Caco-2 (cell line): ENCODE results near the gene ZNF622. TPM values are rescaled to one million over a fixed set of nuclear protein-coding genes. Genes with fewer than 3 reads are reported as not detected.

Source experiments
- BruUV-seq: library from RNA; stranded (reverse); fragments of 400-500 nt; replicated peaks from 2 replicates; lab custom pipeline; 2021; lab: Mats Ljungman, UMichigan
- CTCF ChIA-PET: fragments of 300-600 bp; sonication (Branson Sonifier 250); formaldehyde crosslinking; loops from one replicate; lab custom pipeline; 2022; ENCODE audit warnings: antibody characterized with exemption; lab: Charles Lee
- POLR2A ChIA-PET: fragments of 300-600 bp; sonication (Branson Sonifier 250); formaldehyde crosslinking; loops from one replicate; lab custom pipeline; 2022; ENCODE audit warnings: antibody characterized with exemption; lab: Charles Lee
- DNase-seq, 2 experiments: peaks; one replicate each; pipeline versions ENCODE4 v3.0.0 to v3.0.0-alpha.2; 2020 to 2022
- H3K27me3 ChIP-seq: replicated peaks from 2 replicates; pipeline ENCODE4 v1.6.0; 2011; ENCODE audit warnings: low read length; ENCODE audit not compliant: control insufficient read depth, insufficient read depth
- H3K36me3 ChIP-seq: 2 replicates; pipeline ENCODE4 v1.5.1; 2011; ENCODE audit warnings: low read length; ENCODE audit not compliant: control insufficient read depth, insufficient read depth
- H3K4me1 ChIP-seq: fragments of 250-450 bp; sonication (Bioruptor Pico); 2 replicates; pipeline ENCODE4 v1.5.1; 2020; ENCODE audit warnings: mild to moderate bottlenecking
- H3K4me3 ChIP-seq: 2 replicates; pipeline ENCODE4 v1.5.1; 2011; ENCODE audit warnings: low read depth, mild to moderate bottlenecking, control low read depth, low read length
- H3K9me3 ChIP-seq: fragments of 250-450 bp; sonication (Bioruptor Pico); 2 replicates; pipeline ENCODE4 v1.5.1; 2020; ENCODE audit warnings: mild to moderate bottlenecking, moderate library complexity
- H3K27ac Mint-ChIP-seq: one replicate; pipeline ENCODE4 v1.8.0; 2022; ENCODE audit warnings: mixed read lengths; ENCODE audit not compliant: unreplicated experiment
- H3K27me3 Mint-ChIP-seq: one replicate; pipeline ENCODE4 v1.8.0; 2022; ENCODE audit warnings: mixed read lengths; ENCODE audit not compliant: insufficient read depth, unreplicated experiment
- H3K36me3 Mint-ChIP-seq: one replicate; pipeline ENCODE4 v1.8.0; 2022; ENCODE audit warnings: mild to moderate bottlenecking, mixed read lengths; ENCODE audit not compliant: insufficient read depth, unreplicated experiment
- H3K4me1 Mint-ChIP-seq: one replicate; pipeline ENCODE4 v1.8.0; 2022; ENCODE audit warnings: low read depth, mixed read lengths; ENCODE audit not compliant: unreplicated experiment
- H3K4me3 Mint-ChIP-seq: one replicate; pipeline ENCODE4 v1.8.0; 2022; ENCODE audit warnings: mild to moderate bottlenecking, moderate library complexity, mixed read lengths; ENCODE audit not compliant: unreplicated experiment
- H3K9me3 Mint-ChIP-seq: one replicate; pipeline ENCODE4 v1.8.0; 2022; ENCODE audit warnings: mixed read lengths; ENCODE audit not compliant: unreplicated experiment
- CTCF ChIP-seq, 2 experiments: fragments of 200-600 bp in 1 of 2; IDR thresholded peaks; 1 replicate in 1 of 2; 2 replicates in 1 of 2; pipeline versions ENCODE4 v1.5.1 to v1.8.0; 2011 to 2022; ENCODE audit warnings: antibody characterized with exemption in 1 of 2, control low read depth in 1 of 2, inconsistent platforms in 1 of 2, low read depth in 1 of 2, low read length in 1 of 2, mild to moderate bottlenecking in 1 of 2, moderate library complexity in 1 of 2; ENCODE audit not compliant: insufficient read depth in 1 of 2, severe bottlenecking in 1 of 2, unreplicated experiment in 1 of 2
- intact Hi-C: fragments of 100-400 bp; cut with micrococcal nuclease; formaldehyde crosslinking; loops from one replicate; pipeline ENCODE4 v1.10.0; 2022; ENCODE audit not compliant: unreplicated experiment
- total RNA-seq: library from RNA; stranded (reverse); gene quantifications from 2 replicates; pipeline ENCODE4 v1.2.3, GENCODE V29; 2022

Gene ZNF622
- total RNA-seq, 1 experiment from 2014 or later, result 46.0 TPM

DNA sequence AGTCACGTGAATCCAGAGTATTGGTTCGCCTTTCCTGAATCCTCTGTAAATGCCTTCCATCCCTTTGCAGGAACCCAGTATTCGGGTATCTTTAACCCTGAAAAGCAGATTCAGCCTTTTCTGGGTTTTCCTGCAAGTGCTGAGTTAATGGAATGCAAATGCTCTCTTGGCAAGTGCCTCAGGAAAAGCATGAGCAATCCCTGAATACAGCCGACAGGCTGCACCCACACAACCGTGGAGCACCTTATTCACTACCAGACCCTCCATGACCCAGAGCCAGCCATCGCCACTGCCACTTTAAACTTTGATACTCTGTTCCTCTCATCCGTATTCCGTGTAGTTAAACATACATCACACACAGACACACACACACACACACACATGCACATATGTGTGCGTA lies 54.4 kb downstream of the ZNF622 start:
- H3K27ac Mint-ChIP-seq, result no peak overlapping the region
- H3K27me3 ChIP-seq, result no peaks in the 10 kb centered on the region
- intact Hi-C loops, result no loop called here
- H3K4me3 ChIP-seq, result no peak overlapping the region
- peaks cover 2% of the 10 kb centered on the region for H3K27me3 Mint-ChIP-seq
- no peaks in the 10 kb centered on the region for H3K36me3 ChIP-seq
- no peak for DNase-seq
- no peaks in the 10 kb centered on the region for H3K4me1 ChIP-seq
- H3K4me3 Mint-ChIP-seq, result no peak overlapping the region
- TF ChIP-seq CTCF (IDR thresholded peaks at IDR 0.05; ENCODE audit: insufficient read depth in 1 of 2, low read depth in 1 of 2, low read length in 1 of 2, severe bottlenecking in 1 of 2, unreplicated experiment in 1 of 2), result no peak
- CTCF ChIA-PET, result no interaction called here
- H3K4me1 Mint-ChIP-seq, result no peaks in the 10 kb centered on the region
- BruUV-seq, result no TSS peak
- no peaks in the 10 kb centered on the region for H3K9me3 ChIP-seq
- POLR2A ChIA-PET, result no interaction called here
- H3K36me3 Mint-ChIP-seq, result no peaks in the 10 kb centered on the region
- no peaks in the 10 kb centered on the region for H3K9me3 Mint-ChIP-seq

GRCh38 chr5:16410338-16410737 lies 55.3 kb downstream of the ZNF622 start:
- no TSS peak for BruUV-seq
- intact Hi-C loops, result no loop called here
- no peaks in the 10 kb centered on the region for H3K36me3 ChIP-seq
- Mint-ChIP-seq H3K27ac (no peak overlapping the region), H3K36me3 (no peaks in the 10 kb centered on the region), H3K27me3 (peaks cover 2% of the 10 kb centered on the region), H3K4me3 (no peak overlapping the region), H3K9me3 (no peaks in the 10 kb centered on the region), H3K4me1 (no peaks in the 10 kb centered on the region)
- no peaks in the 10 kb centered on the region for H3K4me1 ChIP-seq
- POLR2A ChIA-PET, result no interaction called here
- no peak for TF ChIP-seq CTCF (IDR thresholded peaks at IDR 0.05; ENCODE audit: insufficient read depth in 1 of 2, low read depth in 1 of 2, low read length in 1 of 2, severe bottlenecking in 1 of 2, unreplicated experiment in 1 of 2)
- H3K9me3 ChIP-seq, result no peaks in the 10 kb centered on the region
- no peak for DNase-seq
- CTCF ChIA-PET, result no interaction called here
- H3K27me3 ChIP-seq, result no peaks in the 10 kb centered on the region
- H3K4me3 ChIP-seq, result no peak overlapping the region

GRCh38 chr5:16406630-16407029 lies 59.0 kb downstream of the ZNF622 start:
- H3K4me3 Mint-ChIP-seq, result no peak overlapping the region
- ChIA-PET POLR2A (no interaction called here), CTCF (no interaction called here)
- TF ChIP-seq CTCF (IDR thresholded peaks at IDR 0.05; ENCODE audit: insufficient read depth in 1 of 2, low read depth in 1 of 2, low read length in 1 of 2, severe bottlenecking in 1 of 2, unreplicated experiment in 1 of 2), result no peak
- Histone ChIP-seq H3K4me1 (no peaks in the 10 kb centered on the region), H3K27me3 (no peaks in the 10 kb centered on the region), H3K36me3 (no peaks in the 10 kb centered on the region), H3K9me3 (no peaks in the 10 kb centered on the region), H3K4me3 (no peak overlapping the region)
- no peak overlapping the region for H3K27ac Mint-ChIP-seq
- H3K4me1 Mint-ChIP-seq, result no peaks in the 10 kb centered on the region
- H3K36me3 Mint-ChIP-seq, result no peaks in the 10 kb centered on the region
- H3K27me3 Mint-ChIP-seq, result peaks cover 6% of the 10 kb centered on the region
- BruUV-seq, result no TSS peak
- no peak for DNase-seq
- no peaks in the 10 kb centered on the region for H3K9me3 Mint-ChIP-seq
- intact Hi-C loops, result no loop called here
